MM.1S (cell line): ENCODE measurements around the gene PRPH2.

ENCODE experiments used
- DNase-seq: peaks from one replicate; pipeline ENCODE4 v3.0.0-alpha.2; 2015
- H2AFZ ChIP-seq: fragments of 300-600 bp; sonication (generic); 2 replicates; pipeline ENCODE4 v1.6.0; 2016; ENCODE audit warnings: antibody characterized with exemption, low read length
- H3F3A ChIP-seq: fragments of 300-600 bp; sonication (generic); 2 replicates; pipeline ENCODE4 v1.6.1; 2016; ENCODE audit warnings: mild to moderate bottlenecking, antibody characterized with exemption, low read length, moderate library complexity, mixed read lengths; ENCODE audit not compliant: insufficient read depth
- H3K27ac ChIP-seq: fragments of 300-600 bp; sonication (generic); 2 replicates; pipeline ENCODE4 v1.5.1; 2016; ENCODE audit warnings: mild to moderate bottlenecking, low read length
- H3K27me3 ChIP-seq: fragments of 300-600 bp; sonication (generic); replicated peaks from 2 replicates; pipeline ENCODE4 v1.6.0; 2016; ENCODE audit warnings: low read length; ENCODE audit not compliant: insufficient read depth
- H3K36me3 ChIP-seq: fragments of 300-600 bp; sonication (generic); replicated peaks from 2 replicates; pipeline ENCODE4 v1.6.1; 2016; ENCODE audit warnings: mild to moderate bottlenecking, low read length, mixed read lengths; ENCODE audit not compliant: insufficient read depth
- H3K4me1 ChIP-seq: fragments of 300-600 bp; sonication (generic); 2 replicates; pipeline ENCODE4 v1.6.1; 2016; ENCODE audit warnings: low read length, mixed read lengths
- H3K4me2 ChIP-seq: fragments of 300-600 bp; sonication (generic); 2 replicates; pipeline ENCODE4 v1.6.0; 2016; ENCODE audit warnings: low read depth, low read length
- H3K4me3 ChIP-seq: fragments of 300-600 bp; sonication (generic); 2 replicates; pipeline ENCODE4 v1.5.1; 2016; ENCODE audit warnings: low read length, mixed read lengths
- H3K79me2 ChIP-seq: fragments of 300-600 bp; sonication (generic); 2 replicates; pipeline ENCODE4 v1.6.1; 2016; ENCODE audit warnings: mixed run types, low read length, mixed read lengths
- H3K9ac ChIP-seq: fragments of 300-600 bp; sonication (generic); 2 replicates; pipeline ENCODE4 v1.6.1; 2016; ENCODE audit warnings: low read length, mixed read lengths
- H3K9me2 ChIP-seq: fragments of 300-600 bp; sonication (generic); replicated peaks from 2 replicates; pipeline ENCODE4 v1.6.1; 2016; ENCODE audit warnings: mild to moderate bottlenecking, low read length, mixed read lengths; ENCODE audit not compliant: insufficient read depth
- H3K9me3 ChIP-seq: fragments of 300-600 bp; sonication (generic); replicated peaks from 2 replicates; pipeline ENCODE4 v1.6.1; 2016; ENCODE audit warnings: mild to moderate bottlenecking, low read length, mixed read lengths; ENCODE audit not compliant: insufficient read depth
- H4K20me1 ChIP-seq: fragments of 300-600 bp; sonication (generic); 2 replicates; pipeline ENCODE4 v1.6.1; 2016; ENCODE audit warnings: mild to moderate bottlenecking, low read length, moderate library complexity, mixed read lengths; ENCODE audit not compliant: insufficient read depth
- EZH2 ChIP-seq: fragments of 300-600 bp; sonication (generic); optimal IDR thresholded peaks from 2 replicates; pipeline ENCODE3; 2017; ENCODE audit warnings: low read depth, mild to moderate bottlenecking, antibody characterized with exemption, low read length, mixed read lengths
- EZH2phosphoT487 ChIP-seq: fragments of 300-600 bp; sonication (generic); IDR thresholded peaks from 2 replicates; pipeline ENCODE4 v1.6.1; 2018; ENCODE audit warnings: antibody characterized with exemption, low read length
- TF ChIP-seq, protein P1 (sequence below): fragments of 300-600 bp; sonication (generic); IDR thresholded peaks from 2 replicates; pipeline ENCODE4 v1.5.1; 2016; ENCODE audit warnings: antibody characterized with exemption, low read length, mixed read lengths

The PRPH2 gene

DNA sequence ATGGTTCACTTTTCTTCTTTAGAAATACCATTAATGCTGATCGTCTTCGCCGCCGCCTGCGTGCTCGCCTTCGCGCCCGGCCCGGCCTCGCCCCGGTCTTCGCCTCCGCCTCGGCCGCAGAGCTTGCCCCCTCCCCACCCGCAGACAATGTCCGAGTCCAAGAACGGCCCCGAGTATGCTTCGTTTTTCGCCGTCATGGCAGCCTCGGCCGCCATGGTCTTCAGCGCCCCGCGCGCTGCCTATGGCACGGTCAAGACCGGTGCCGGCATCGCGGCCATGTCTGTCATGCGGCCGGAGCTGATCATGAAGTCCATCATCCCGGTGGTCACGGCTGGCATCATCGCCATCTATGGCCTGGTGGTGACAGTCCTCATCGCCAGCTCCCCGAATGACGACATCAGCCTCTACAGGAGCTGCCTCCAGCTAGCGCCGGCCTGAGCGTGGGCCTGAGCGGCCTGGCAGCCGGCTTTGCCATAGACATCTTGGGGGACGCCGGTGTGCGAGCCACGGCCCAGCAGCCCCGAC lies 4.8 kb upstream of the PRPH2 start:
- no peak for DNase-seq
- Histone ChIP-seq H3K36me3 (no peaks in the 10 kb centered on the region), H3K27ac (no peak overlapping the region), H3K4me3 (peak overlapping the region; percentile 55), H3K9me3 (no peaks in the 10 kb centered on the region), H3K4me2 (peak overlapping the region; percentile 90), H3K79me2 (no peaks in the 10 kb centered on the region), H3F3A (0 out of 2 replicates have a peak, but pooled peaks cover 3% of the 10 kb centered on the region), H2AFZ (peak overlapping the region; percentile 87), H3K9me2 (no peaks in the 10 kb centered on the region), H3K4me1 (peaks cover 10% of the 10 kb centered on the region), H3K9ac (peak overlapping the region; percentile 29; the same call in 1 of the 2 replicates), H4K20me1 (no peaks in the 10 kb centered on the region), H3K27me3 (no peaks in the 10 kb centered on the region)
- TF ChIP-seq EZH2 (no peak), EZH2phosphoT487 (no peak)
- TF ChIP-seq, protein P1, sequence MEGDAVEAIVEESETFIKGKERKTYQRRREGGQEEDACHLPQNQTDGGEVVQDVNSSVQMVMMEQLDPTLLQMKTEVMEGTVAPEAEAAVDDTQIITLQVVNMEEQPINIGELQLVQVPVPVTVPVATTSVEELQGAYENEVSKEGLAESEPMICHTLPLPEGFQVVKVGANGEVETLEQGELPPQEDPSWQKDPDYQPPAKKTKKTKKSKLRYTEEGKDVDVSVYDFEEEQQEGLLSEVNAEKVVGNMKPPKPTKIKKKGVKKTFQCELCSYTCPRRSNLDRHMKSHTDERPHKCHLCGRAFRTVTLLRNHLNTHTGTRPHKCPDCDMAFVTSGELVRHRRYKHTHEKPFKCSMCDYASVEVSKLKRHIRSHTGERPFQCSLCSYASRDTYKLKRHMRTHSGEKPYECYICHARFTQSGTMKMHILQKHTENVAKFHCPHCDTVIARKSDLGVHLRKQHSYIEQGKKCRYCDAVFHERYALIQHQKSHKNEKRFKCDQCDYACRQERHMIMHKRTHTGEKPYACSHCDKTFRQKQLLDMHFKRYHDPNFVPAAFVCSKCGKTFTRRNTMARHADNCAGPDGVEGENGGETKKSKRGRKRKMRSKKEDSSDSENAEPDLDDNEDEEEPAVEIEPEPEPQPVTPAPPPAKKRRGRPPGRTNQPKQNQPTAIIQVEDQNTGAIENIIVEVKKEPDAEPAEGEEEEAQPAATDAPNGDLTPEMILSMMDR: no peak

DNA sequence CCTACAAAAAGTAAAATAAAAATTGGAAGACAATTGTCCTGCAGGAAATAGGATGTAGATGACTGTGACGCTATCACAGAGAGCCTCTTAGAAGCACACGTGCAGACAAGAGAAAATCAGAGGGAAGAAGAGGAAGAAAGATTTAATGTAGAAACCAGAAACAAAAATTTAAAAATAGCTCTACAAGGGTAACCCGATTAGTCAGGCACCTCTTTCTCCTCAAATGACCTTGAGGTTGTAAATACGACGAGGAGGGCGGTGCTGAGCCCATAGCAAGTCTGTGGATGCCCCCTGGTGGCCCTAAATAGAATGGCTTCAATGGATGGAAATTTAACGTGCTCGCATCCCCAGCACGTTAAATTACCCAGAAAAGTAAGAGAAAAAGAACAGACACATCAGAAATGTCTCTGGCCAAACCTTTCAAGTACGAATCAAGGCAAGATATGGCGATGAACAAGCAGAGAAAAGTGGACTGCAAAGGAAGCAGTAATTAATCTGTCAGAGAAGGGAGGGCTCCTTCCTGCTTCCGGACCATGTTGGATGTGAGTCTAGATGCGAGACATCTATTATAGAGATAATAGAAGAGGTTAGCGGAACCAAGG lies 4.2 kb upstream of the PRPH2 start:
- peak; percentile 85 for DNase-seq
- Histone ChIP-seq H3K9ac (peak overlapping the region; percentile 29), H3K27ac (peak overlapping the region; percentile 43; the same call in 1 of the 2 replicates), H3K4me3 (peak overlapping the region; percentile 55), H3K27me3 (no peaks in the 10 kb centered on the region), H3K9me3 (no peaks in the 10 kb centered on the region), H3K4me2 (peak overlapping the region; percentile 90), H2AFZ (peak overlapping the region; percentile 87), H3F3A (0 out of 2 replicates have a peak, but pooled peaks cover 3% of the 10 kb centered on the region), H3K36me3 (no peaks in the 10 kb centered on the region), H3K9me2 (no peaks in the 10 kb centered on the region), H3K79me2 (no peaks in the 10 kb centered on the region), H3K4me1 (peaks cover 10% of the 10 kb centered on the region), H4K20me1 (no peaks in the 10 kb centered on the region)
- TF ChIP-seq EZH2phosphoT487: no peak
- TF ChIP-seq, protein P1: peak; percentile 90

DNA sequence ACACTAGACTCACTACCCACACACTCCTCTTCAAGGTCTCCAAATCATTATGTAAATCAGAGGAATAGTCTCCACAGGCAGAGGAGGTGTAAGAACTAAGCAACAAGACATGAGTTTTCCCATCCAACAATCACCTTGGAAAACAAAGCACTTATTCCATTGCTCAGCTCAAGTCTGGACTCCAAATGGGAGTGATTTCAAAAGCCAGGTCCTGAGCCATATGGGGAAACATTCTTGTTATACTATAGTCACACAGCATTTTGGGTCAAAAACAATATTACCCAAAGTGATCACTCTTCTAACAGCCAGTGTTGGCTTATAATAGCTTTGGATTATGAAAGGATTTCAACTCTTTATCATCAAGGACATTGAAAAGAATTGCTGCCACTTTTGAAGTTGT lies 3.6 kb upstream of the PRPH2 start:
- 0 out of 2 replicates have a peak, but pooled peaks cover 3% of the 10 kb centered on the region for H3F3A ChIP-seq
- H3K27ac ChIP-seq: peak overlapping the region; percentile 43; the same call in 1 of the 2 replicates
- H3K4me1 ChIP-seq: peaks cover 10% of the 10 kb centered on the region
- peak overlapping the region; percentile 90 for H3K4me2 ChIP-seq
- H3K4me3 ChIP-seq: peak overlapping the region; percentile 55
- TF ChIP-seq EZH2: no peak
- no peak for TF ChIP-seq EZH2phosphoT487
- TF ChIP-seq, protein P1: no peak
- no peaks in the 10 kb centered on the region for H3K9me2 ChIP-seq
- no peaks in the 10 kb centered on the region for H3K79me2 ChIP-seq
- H3K9ac ChIP-seq: peak overlapping the region; percentile 29
- no peaks in the 10 kb centered on the region for H3K27me3 ChIP-seq
- H3K9me3 ChIP-seq: no peaks in the 10 kb centered on the region
- no peak for DNase-seq
- no peaks in the 10 kb centered on the region for H3K36me3 ChIP-seq
- H4K20me1 ChIP-seq: no peaks in the 10 kb centered on the region
- peak overlapping the region; percentile 87 for H2AFZ ChIP-seq
